Prostate gland (tissue), 2 donors: Measurements from ENCODE around the gene ENOPH1.
"Not testable (repeated sequence)": the region's sequence is repeated elsewhere in the genome, so short reads cannot be mapped to it uniquely, and the experiment has no call there.

ENCODE experiments used
- CTCF ChIP-seq, 4 experiments: fragments of 200-600 bp in 2 of 4; fragments of 450-650 bp in 2 of 4; sonication (generic) in 2 of 4; IDR thresholded peaks; 1 replicate in 3 of 4; 2 replicates in 1 of 4; pipeline ENCODE4 v1.5.1; 2016 to 2019; ENCODE audit warnings: antibody characterized with exemption in 4 of 4, mild to moderate bottlenecking in 2 of 4, moderate library complexity in 2 of 4
- POLR2A ChIP-seq: fragments of 450-650 bp; IDR thresholded peaks from one replicate; pipeline ENCODE4 v1.6.1; 2016; ENCODE audit warnings: antibody characterized with exemption, mild to moderate bottlenecking
- POLR2AphosphoS5 ChIP-seq: sonication (generic); formaldehyde crosslinking; IDR thresholded peaks from one replicate; pipeline ENCODE4 v1.6.1; 2017; ENCODE audit warnings: antibody characterized with exemption

GRCh38 chr4:82415061-82415460 is 15.3 kb upstream of the ENOPH1 start:
- not testable (repeated sequence) for TF ChIP-seq POLR2AphosphoS5; CTCF (IDR thresholded peaks at IDR 0.05); POLR2A
